Neural cell (in vitro differentiated cells): ENCODE measurements around the gene OVCH1. TPM values are rescaled to one million over a fixed set of nuclear protein-coding genes. Genes with fewer than 3 reads are reported as not detected.

Source experiments
- H2AFZ ChIP-seq: fragments of 200-600, 300-800 bp; sonication (generic), shearing (Covaris generic); 2 replicates; pipeline ENCODE4 v1.6.0; 2014; ENCODE audit warnings: low read depth, mild to moderate bottlenecking, antibody characterized with exemption, low read length, moderate library complexity
- H3F3A ChIP-seq: fragments of 200-600 bp; shearing (Covaris generic); 2 replicates; pipeline ENCODE4 v1.6.1; 2016; ENCODE audit warnings: mild to moderate bottlenecking, moderate library complexity, mixed read lengths, antibody characterized with exemption, low read length; ENCODE audit not compliant: insufficient read depth, poor library complexity, severe bottlenecking
- H3K27ac ChIP-seq: fragments of 200-600, 300-800 bp; sonication (generic), shearing (Covaris generic); 2 replicates; pipeline ENCODE4 v1.5.1; 2014; ENCODE audit warnings: mild to moderate bottlenecking, low read length, moderate library complexity
- H3K27me3 ChIP-seq: fragments of 300-800, 200-600 bp; sonication (generic), shearing (Covaris generic); 2 replicates; pipeline ENCODE4 v1.6.0; 2014; ENCODE audit warnings: mild to moderate bottlenecking, low read depth, low read length, moderate library complexity; ENCODE audit not compliant: insufficient read depth
- H3K36me3 ChIP-seq: fragments of 300-800, 200-600 bp; sonication (generic), shearing (Covaris generic); 2 replicates; pipeline ENCODE4 v1.5.1; 2014; ENCODE audit warnings: mild to moderate bottlenecking, antibody characterized with exemption, low read length, moderate library complexity; ENCODE audit not compliant: insufficient read depth
- H3K4me2 ChIP-seq: fragments of 300-800, 200-600 bp; sonication (generic), shearing (Covaris generic); 2 replicates; pipeline ENCODE4 v1.6.0; 2014; ENCODE audit warnings: mild to moderate bottlenecking, low read length
- H3K4me3 ChIP-seq: fragments of 300-800, 200-600 bp; sonication (generic), shearing (Covaris generic); 2 replicates; pipeline ENCODE4 v1.5.1; 2014; ENCODE audit warnings: mild to moderate bottlenecking, low read length, moderate library complexity
- H3K79me2 ChIP-seq: fragments of 200-600 bp; shearing (Covaris generic); replicated peaks from 2 replicates; pipeline ENCODE4 v1.6.0; 2014; ENCODE audit warnings: mild to moderate bottlenecking, low read length, moderate library complexity; ENCODE audit not compliant: insufficient read depth
- H3K9ac ChIP-seq: fragments of 300-800, 200-600 bp; sonication (generic), shearing (Covaris generic); 2 replicates; pipeline ENCODE4 v1.6.1; 2016; ENCODE audit warnings: mild to moderate bottlenecking, low read length, mixed read lengths
- H3K9me2 ChIP-seq: fragments of 200-600 bp; shearing (Covaris generic); 2 replicates; pipeline ENCODE4 v1.6.1; 2016; ENCODE audit warnings: mild to moderate bottlenecking, low read length, mixed read lengths; ENCODE audit not compliant: insufficient read depth
- H3K9me3 ChIP-seq: fragments of 200-600, 300-800 bp; sonication (generic), shearing (Covaris generic); 2 replicates; pipeline ENCODE4 v1.6.1; 2016; ENCODE audit warnings: mild to moderate bottlenecking, mixed run types, low read length, moderate library complexity, mixed read lengths
- H4K20me1 ChIP-seq: fragments of 200-600 bp; shearing (Covaris generic); 2 replicates; pipeline ENCODE4 v1.6.1; 2016; ENCODE audit warnings: mild to moderate bottlenecking, mixed run types; ENCODE audit not compliant: insufficient read depth
- CTCF ChIP-seq: fragments of 450-650 bp; IDR thresholded peaks from 2 replicates; pipeline ENCODE4 v1.5.1; 2014; ENCODE audit warnings: antibody characterized with exemption, mild to moderate bottlenecking, moderate library complexity; ENCODE audit not compliant: poor library complexity, severe bottlenecking
- EP300 ChIP-seq: fragments of 450-650 bp; conservative IDR thresholded peaks from 2 replicates; pipeline ENCODE4 v1.6.1; 2014; ENCODE audit warnings: antibody characterized with exemption, mild to moderate bottlenecking, moderate library complexity; ENCODE audit not compliant: poor library complexity, severe bottlenecking
- EZH2 ChIP-seq: fragments of 200-600, 300-800 bp; shearing (Covaris generic), sonication (generic); IDR thresholded peaks from 2 replicates; pipeline ENCODE4 v1.6.1; 2014; ENCODE audit warnings: antibody characterized with exemption, low read length, borderline replicate concordance, mild to moderate bottlenecking; ENCODE audit not compliant: insufficient read depth, poor library complexity, severe bottlenecking
- MXI1 ChIP-seq: fragments of 450-650 bp; conservative IDR thresholded peaks from 2 replicates; pipeline ENCODE4 v1.6.1; 2014; ENCODE audit warnings: antibody characterized with exemption, mild to moderate bottlenecking; ENCODE audit not compliant: poor library complexity, severe bottlenecking
- POLR2AphosphoS5 ChIP-seq: IDR thresholded peaks from 2 replicates; pipeline ENCODE4 v1.6.1; 2012
- RAD21 ChIP-seq: fragments of 450-650 bp; conservative IDR thresholded peaks from 2 replicates; pipeline ENCODE4 v1.6.1; 2014; ENCODE audit warnings: antibody characterized with exemption, mild to moderate bottlenecking, moderate library complexity
- REST ChIP-seq: IDR thresholded peaks from 2 replicates; pipeline ENCODE4 v1.6.1; 2012; ENCODE audit warnings: borderline replicate concordance
- SMC3 ChIP-seq: fragments of 450-650 bp; conservative IDR thresholded peaks from 2 replicates; pipeline ENCODE4 v1.6.1; 2014; ENCODE audit warnings: antibody characterized with exemption, mild to moderate bottlenecking, moderate library complexity; ENCODE audit not compliant: poor library complexity
- TAF1 ChIP-seq: IDR thresholded peaks from 2 replicates; pipeline ENCODE4 v1.6.1; 2012; ENCODE audit warnings: low read depth
- polyA plus RNA-seq: library from polyadenylated mRNA; depleted of rRNA; stranded (reverse); fragments of >200 nt; gene quantifications from 2 replicates; pipeline ENCODE4 v1.2.3, GENCODE V29; 2014

Gene OVCH1
- polyA plus RNA-seq, 1 donor from 2014 or later: 0.83 TPM

GRCh38 chr12:29431513-29431912 lies 66.0 kb downstream of the OVCH1 start:
- TF ChIP-seq REST: no peak
- no peak for TF ChIP-seq TAF1
- no peak for TF ChIP-seq RAD21
- no peak for TF ChIP-seq EP300
- TF ChIP-seq SMC3: no peak
- TF ChIP-seq CTCF: no peak
- TF ChIP-seq EZH2: no peak

GRCh38 chr12:29430716-29431044 lies 66.8 kb downstream of the OVCH1 start:
- Histone ChIP-seq H3K4me2 (no peak overlapping the region), H3K4me3 (no peak overlapping the region), H3F3A (no peaks in the 10 kb centered on the region), H3K36me3 (no peaks in the 10 kb centered on the region), H3K9me2 (no peaks in the 10 kb centered on the region), H3K9me3 (no peaks in the 10 kb centered on the region), H3K9ac (no peak overlapping the region), H3K27me3 (no peaks in the 10 kb centered on the region), H3K79me2 (no peaks in the 10 kb centered on the region), H4K20me1 (no peaks in the 10 kb centered on the region), H2AFZ (no peak overlapping the region), H3K27ac (no peak overlapping the region)
- TF ChIP-seq EZH2 (no peak), EP300 (no peak), TAF1 (no peak), RAD21 (no peak), REST (no peak), POLR2AphosphoS5 (no peak), MXI1 (no peak), SMC3 (no peak)

More at GRCh38 chr12:29431513-29431912, 66.0 kb downstream of the OVCH1 start:
- Histone ChIP-seq H3F3A (no peaks in the 10 kb centered on the region), H2AFZ (no peak overlapping the region), H3K36me3 (no peaks in the 10 kb centered on the region), H3K27me3 (no peaks in the 10 kb centered on the region), H3K79me2 (no peaks in the 10 kb centered on the region), H3K27ac (no peak overlapping the region), H3K4me2 (no peak overlapping the region), H3K9ac (no peak overlapping the region), H3K4me3 (no peak overlapping the region), H3K9me3 (no peaks in the 10 kb centered on the region), H3K9me2 (no peaks in the 10 kb centered on the region), H4K20me1 (no peaks in the 10 kb centered on the region)
